GM12878 (cell line): Measurements from ENCODE around the gene NLRP6. TPM values are rescaled to one million over a fixed set of nuclear protein-coding genes. Genes with fewer than 3 reads are reported as not detected.

Experiments used
- BACH1 ChIP-seq: fragments of 450-650 bp; IDR thresholded peaks from 2 replicates; pipeline ENCODE4 v1.6.1; 2017; ENCODE audit warnings: mild to moderate bottlenecking, borderline replicate concordance
- BHLHE40 ChIP-seq, 2 experiments: fragments of 450-650 bp in 1 of 2; IDR thresholded peaks; 2 replicates each; pipeline ENCODE4 v1.6.1; 2011 to 2017; ENCODE audit warnings: low read depth in 2 of 2, borderline replicate concordance in 1 of 2, improper control_type of control experiment in 1 of 2, low read length in 1 of 2, mild to moderate bottlenecking in 1 of 2
- EP300 ChIP-seq, 2 experiments: fragments of 150-350 bp in 1 of 2; IDR thresholded peaks; 2 replicates each; pipeline ENCODE4 v1.6.1; 2011 to 2012; ENCODE audit warnings: low read depth in 2 of 2, low read length in 2 of 2, borderline replicate concordance in 1 of 2, improper control_type of control experiment in 1 of 2, inconsistent platforms in 1 of 2; ENCODE audit not compliant: control insufficient read depth in 1 of 2
- FOS ChIP-seq: IDR thresholded peaks from 3 replicates; pipeline ENCODE4 v1.6.1; 2011; ENCODE audit warnings: borderline replicate concordance; ENCODE audit not compliant: insufficient read length; ENCODE audit errors: extremely low read depth
- MYB ChIP-seq: fragments of 150-350 bp; IDR thresholded peaks from 2 replicates; pipeline ENCODE4 v1.6.1; 2014; ENCODE audit warnings: mild to moderate bottlenecking, low read depth, low read length, borderline replicate concordance
- NFIC ChIP-seq: IDR thresholded peaks from 2 replicates; pipeline ENCODE4 v1.6.1; 2012; ENCODE audit warnings: low read depth, mild to moderate bottlenecking, inconsistent platforms, low read length, moderate library complexity
- RB1 ChIP-seq: fragments of 450-650 bp; formaldehyde crosslinking; IDR thresholded peaks from 2 replicates; pipeline ENCODE4 v1.6.1; 2017; ENCODE audit warnings: mild to moderate bottlenecking, borderline replicate concordance
- SMAD5 ChIP-seq: IDR thresholded peaks from 2 replicates; pipeline ENCODE4 v1.6.1; 2016; ENCODE audit warnings: antibody characterized with exemption, low read depth
- SUZ12 ChIP-seq: fragments of 200-600 bp; sonication (generic); IDR thresholded peaks from one replicate; pipeline ENCODE4 v1.6.1; 2018; ENCODE audit warnings: antibody characterized with exemption, mild to moderate bottlenecking; ENCODE audit not compliant: unreplicated experiment
- ZBTB11 ChIP-seq: fragments of 450-650 bp; formaldehyde crosslinking; IDR thresholded peaks from 2 replicates; pipeline ENCODE4 v1.5.0; 2022; ENCODE audit warnings: mild to moderate bottlenecking, missing genetic modification characterization
- ZNF207 ChIP-seq: fragments of 450-650 bp; IDR thresholded peaks from 2 replicates; pipeline ENCODE4 v1.6.1; 2014; ENCODE audit warnings: antibody characterized with exemption, mild to moderate bottlenecking, borderline replicate concordance
- polyA plus RNA-seq, 11 experiments: library from polyadenylated mRNA; depleted of rRNA in 4 of 11; unstranded in 6 of 11; stranded (reverse) in 5 of 11; fragments of >200 nt; fragmentation: Nextera tagmentation in 4 of 11; fragmentation: Illumina TruSeq in 1 of 11; extraction: Ambion mirVana in 4 of 11; extraction: Trizol in 1 of 11; gene quantifications; 1 replicate in 1 of 11; 2 replicates in 10 of 11; pipeline versions ENCODE4 v1.2.1 to v1.2.3, GENCODE V29; 2011 to 2016; ENCODE audit warnings: inconsistent platforms in 2 of 11, missing spikeins in 2 of 11, low read depth in 1 of 11
- total RNA-seq, 4 experiments: library from RNA; depleted of rRNA in 3 of 4; stranded (reverse); fragments of >200 nt in 3 of 4; fragmentation: Illumina TruSeq in 1 of 4; extraction: Trizol in 1 of 4; gene quantifications; 2 replicates each; pipeline versions ENCODE4 v1.2.1 to v1.2.3, GENCODE V29; 2013 to 2021
- TF ChIP-seq, protein P1 (sequence below): fragments of 450-650 bp; IDR thresholded peaks from 2 replicates; pipeline ENCODE4 v1.6.1; 2017; ENCODE audit warnings: antibody characterized with exemption, mild to moderate bottlenecking, moderate library complexity
- TF ChIP-seq, protein P2 (sequence below): fragments of 150-350 bp; IDR thresholded peaks from 2 replicates; pipeline ENCODE4 v1.6.1; 2016; ENCODE audit warnings: low read depth, low read length
- TF ChIP-seq, protein P3 (sequence below): fragments of 450-650 bp; IDR thresholded peaks from 2 replicates; pipeline ENCODE4 v1.6.1; 2017; ENCODE audit warnings: low read depth, mild to moderate bottlenecking, moderate library complexity

Gene NLRP6
- total and polyA plus RNA-seq, 10 of the 15 experiments (the other 5 are each of a cell fraction or from before 2014, with no cell fraction given), result 0.03 to 0.11 TPM; not detected in 8

DNA sequence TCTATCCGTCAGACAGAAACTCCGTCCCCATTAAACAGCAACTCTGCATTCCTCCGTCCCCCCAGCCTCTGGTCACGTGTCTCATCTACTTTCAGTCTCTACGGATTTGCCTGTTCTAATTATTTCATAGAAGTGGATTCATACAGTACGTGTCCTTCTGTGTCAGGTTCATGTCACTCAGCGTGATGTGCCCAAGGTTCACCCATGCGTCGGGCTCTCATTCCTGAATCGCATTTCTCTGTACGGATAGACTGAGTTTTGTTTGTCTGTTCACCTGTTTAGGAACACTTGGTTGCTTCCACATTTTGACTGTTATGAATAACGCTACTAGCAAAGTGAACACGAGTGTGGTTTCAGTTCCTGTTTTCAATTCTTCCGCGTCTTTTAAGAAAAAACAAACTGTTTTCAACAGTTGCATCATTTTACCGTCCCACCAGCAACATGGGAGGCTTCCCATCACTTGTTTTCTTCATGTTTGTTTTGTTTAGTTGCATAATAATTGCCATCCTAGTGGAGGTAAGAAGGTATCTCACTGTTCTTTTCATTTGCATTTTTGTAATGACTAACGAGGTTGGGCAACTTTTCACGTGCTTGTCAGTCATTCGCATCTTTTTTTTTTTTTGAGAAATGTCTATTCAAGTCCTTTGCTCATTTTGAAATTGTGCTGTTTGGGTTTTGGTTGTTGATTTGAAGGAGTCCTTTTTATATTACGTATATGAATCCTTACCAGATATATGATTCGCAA, 8.9 kb upstream of the NLRP6 start (continued):
- TF ChIP-seq SMAD5, result 0 out of 2 replicates have a peak, but pooled peaks have one; percentile 43
- TF ChIP-seq, protein P1, sequence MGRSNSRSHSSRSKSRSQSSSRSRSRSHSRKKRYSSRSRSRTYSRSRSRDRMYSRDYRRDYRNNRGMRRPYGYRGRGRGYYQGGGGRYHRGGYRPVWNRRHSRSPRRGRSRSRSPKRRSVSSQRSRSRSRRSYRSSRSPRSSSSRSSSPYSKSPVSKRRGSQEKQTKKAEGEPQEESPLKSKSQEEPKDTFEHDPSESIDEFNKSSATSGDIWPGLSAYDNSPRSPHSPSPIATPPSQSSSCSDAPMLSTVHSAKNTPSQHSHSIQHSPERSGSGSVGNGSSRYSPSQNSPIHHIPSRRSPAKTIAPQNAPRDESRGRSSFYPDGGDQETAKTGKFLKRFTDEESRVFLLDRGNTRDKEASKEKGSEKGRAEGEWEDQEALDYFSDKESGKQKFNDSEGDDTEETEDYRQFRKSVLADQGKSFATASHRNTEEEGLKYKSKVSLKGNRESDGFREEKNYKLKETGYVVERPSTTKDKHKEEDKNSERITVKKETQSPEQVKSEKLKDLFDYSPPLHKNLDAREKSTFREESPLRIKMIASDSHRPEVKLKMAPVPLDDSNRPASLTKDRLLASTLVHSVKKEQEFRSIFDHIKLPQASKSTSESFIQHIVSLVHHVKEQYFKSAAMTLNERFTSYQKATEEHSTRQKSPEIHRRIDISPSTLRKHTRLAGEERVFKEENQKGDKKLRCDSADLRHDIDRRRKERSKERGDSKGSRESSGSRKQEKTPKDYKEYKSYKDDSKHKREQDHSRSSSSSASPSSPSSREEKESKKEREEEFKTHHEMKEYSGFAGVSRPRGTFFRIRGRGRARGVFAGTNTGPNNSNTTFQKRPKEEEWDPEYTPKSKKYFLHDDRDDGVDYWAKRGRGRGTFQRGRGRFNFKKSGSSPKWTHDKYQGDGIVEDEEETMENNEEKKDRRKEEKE, result peak; percentile 71; the same call in 1 of the 2 replicates
- TF ChIP-seq, protein P2, sequence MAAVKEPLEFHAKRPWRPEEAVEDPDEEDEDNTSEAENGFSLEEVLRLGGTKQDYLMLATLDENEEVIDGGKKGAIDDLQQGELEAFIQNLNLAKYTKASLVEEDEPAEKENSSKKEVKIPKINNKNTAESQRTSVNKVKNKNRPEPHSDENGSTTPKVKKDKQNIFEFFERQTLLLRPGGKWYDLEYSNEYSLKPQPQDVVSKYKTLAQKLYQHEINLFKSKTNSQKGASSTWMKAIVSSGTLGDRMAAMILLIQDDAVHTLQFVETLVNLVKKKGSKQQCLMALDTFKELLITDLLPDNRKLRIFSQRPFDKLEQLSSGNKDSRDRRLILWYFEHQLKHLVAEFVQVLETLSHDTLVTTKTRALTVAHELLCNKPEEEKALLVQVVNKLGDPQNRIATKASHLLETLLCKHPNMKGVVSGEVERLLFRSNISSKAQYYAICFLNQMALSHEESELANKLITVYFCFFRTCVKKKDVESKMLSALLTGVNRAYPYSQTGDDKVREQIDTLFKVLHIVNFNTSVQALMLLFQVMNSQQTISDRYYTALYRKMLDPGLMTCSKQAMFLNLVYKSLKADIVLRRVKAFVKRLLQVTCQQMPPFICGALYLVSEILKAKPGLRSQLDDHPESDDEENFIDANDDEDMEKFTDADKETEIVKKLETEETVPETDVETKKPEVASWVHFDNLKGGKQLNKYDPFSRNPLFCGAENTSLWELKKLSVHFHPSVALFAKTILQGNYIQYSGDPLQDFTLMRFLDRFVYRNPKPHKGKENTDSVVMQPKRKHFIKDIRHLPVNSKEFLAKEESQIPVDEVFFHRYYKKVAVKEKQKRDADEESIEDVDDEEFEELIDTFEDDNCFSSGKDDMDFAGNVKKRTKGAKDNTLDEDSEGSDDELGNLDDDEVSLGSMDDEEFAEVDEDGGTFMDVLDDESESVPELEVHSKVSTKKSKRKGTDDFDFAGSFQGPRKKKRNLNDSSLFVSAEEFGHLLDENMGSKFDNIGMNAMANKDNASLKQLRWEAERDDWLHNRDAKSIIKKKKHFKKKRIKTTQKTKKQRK, result no peak
- TF ChIP-seq, protein P3, sequence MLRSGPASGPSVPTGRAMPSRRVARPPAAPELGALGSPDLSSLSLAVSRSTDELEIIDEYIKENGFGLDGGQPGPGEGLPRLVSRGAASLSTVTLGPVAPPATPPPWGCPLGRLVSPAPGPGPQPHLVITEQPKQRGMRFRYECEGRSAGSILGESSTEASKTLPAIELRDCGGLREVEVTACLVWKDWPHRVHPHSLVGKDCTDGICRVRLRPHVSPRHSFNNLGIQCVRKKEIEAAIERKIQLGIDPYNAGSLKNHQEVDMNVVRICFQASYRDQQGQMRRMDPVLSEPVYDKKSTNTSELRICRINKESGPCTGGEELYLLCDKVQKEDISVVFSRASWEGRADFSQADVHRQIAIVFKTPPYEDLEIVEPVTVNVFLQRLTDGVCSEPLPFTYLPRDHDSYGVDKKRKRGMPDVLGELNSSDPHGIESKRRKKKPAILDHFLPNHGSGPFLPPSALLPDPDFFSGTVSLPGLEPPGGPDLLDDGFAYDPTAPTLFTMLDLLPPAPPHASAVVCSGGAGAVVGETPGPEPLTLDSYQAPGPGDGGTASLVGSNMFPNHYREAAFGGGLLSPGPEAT, result peak; percentile 91
- TF ChIP-seq RB1, result no peak; the same call in 1 of the 2 replicates
- TF ChIP-seq SUZ12, result no peak
- TF ChIP-seq EP300 (IDR thresholded peaks at IDR 0.05; ENCODE audit: borderline replicate concordance in 1 of 2, control insufficient read depth in 1 of 2, low read depth in 2 of 2, low read length in 2 of 2), result peak; percentile 98 to 99
- peak; percentile 90 to 94 for TF ChIP-seq BHLHE40 (IDR thresholded peaks at IDR 0.05; ENCODE audit: borderline replicate concordance in 1 of 2, low read depth in 2 of 2, low read length in 1 of 2)
- TF ChIP-seq MYB, result peak; percentile 84
- TF ChIP-seq FOS, result no peak
- TF ChIP-seq ZNF207, result peak; percentile 55; the same call in 1 of the 2 replicates
- peak; percentile 96 for TF ChIP-seq NFIC
- TF ChIP-seq ZBTB11, result no peak
- peak; percentile 93 for TF ChIP-seq BACH1
